Hematopoietic multipotent progenitor cell treated with erythropoietin and hydrocortisone succinate and interleukin-3 and kit ligand, for 15 days (in vitro differentiated cells): ENCODE measurements around the gene TMEM14A.
"Not testable (repeated sequence)": the region's sequence is repeated elsewhere in the genome, so short reads cannot be mapped to it uniquely, and the experiment has no call there.

Source experiments
- DNase-seq: peaks from one replicate; pipeline ENCODE4 v3.0.0-alpha.2; 2015; ENCODE audit warnings: low spot score

TMEM14A gene

DNA sequence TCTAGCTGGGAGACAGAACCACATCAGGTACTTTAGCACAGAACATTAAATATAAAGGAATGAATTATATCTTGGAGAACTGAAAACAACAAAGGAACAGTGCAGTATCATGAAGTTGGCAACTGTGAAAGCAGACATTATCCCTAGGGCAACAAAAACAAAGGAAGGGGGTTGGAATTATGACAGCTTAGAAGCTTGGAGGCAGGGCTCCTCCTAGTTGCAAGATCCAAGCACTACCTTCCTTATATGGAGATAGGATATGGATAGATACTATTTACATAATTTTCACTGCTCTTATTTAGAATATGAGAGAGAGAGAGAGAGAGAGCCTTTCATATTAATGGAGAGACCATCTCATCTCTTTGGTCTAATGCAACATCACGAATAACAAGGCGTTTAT is 27.0 kb downstream of the TMEM14A start:
- DNase-seq, result no peak

DNA sequence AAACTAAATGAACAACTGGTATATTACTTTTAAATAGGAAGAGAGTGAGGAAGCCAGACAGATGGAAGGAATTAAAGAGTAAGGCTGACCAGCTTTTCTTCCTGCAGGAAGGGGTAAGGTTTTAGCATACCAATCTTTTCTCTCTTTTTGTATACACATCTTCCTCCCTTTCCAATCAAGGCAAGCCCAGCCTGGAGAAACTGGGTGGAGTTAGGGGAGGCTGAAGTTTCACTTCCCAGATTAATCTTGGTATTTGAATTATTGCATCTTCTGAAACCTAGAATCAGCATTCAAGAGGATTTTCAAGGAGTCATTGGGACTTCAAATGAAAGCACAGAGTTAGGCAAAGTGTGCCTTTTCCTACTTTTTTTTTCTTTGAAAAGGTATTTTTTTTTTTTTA is 33.1 kb downstream of the TMEM14A start:
- no peak for DNase-seq

DNA sequence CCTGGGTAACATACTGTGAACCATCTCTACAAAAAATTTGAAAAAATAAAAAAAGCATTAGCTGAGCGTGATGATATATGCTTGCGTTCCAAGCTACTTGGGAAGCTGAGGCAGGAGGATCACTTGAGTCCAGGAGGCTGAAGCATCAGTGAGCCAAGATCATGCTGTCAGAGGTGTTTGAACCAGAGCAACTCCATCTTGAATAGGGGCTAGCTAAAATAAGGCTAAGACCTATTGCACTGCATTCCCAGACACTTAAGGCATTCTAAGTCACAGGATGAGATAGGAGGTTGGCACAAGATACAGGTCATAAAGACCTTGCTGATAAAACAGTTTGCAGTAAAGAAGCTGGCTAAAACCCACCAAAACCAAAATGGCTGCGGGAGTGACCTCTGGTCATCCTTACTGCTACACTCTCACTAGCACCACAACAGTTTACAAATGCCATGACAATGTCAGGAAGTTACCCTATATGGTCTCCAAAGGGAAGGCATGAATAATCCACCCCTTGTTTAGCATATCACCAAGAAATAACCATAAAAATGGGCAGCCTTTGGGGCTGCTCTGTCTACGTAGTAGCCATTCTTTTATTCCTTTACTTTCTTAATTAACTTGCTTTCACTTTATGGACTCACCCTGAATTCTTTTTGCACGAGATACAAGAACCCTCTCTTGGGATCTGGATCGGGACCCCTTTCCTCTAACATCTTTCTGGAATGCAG is 34.0 kb downstream of the TMEM14A start:
- DNase-seq, result not testable (repeated sequence)

DNA sequence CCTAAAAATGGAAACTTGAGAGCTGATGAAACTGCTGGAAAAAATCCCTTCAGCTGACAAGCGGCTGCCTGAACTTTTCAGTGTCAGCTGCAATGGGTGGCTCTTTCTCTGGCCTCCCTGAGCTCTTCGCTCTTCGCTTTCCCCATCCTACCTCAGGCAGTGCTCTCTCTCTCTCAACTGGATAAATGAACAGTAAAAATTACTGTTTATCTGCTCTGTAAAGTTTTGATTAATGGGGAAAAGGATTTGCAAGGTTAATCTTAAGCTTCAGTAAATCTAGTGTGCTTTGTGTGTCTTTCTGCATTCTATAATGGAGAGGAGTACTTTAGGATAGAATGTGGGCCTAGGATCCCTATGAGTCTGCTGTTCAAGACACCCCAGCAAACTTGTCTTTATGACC is 35.1 kb downstream of the TMEM14A start:
- no peak for DNase-seq

DNA sequence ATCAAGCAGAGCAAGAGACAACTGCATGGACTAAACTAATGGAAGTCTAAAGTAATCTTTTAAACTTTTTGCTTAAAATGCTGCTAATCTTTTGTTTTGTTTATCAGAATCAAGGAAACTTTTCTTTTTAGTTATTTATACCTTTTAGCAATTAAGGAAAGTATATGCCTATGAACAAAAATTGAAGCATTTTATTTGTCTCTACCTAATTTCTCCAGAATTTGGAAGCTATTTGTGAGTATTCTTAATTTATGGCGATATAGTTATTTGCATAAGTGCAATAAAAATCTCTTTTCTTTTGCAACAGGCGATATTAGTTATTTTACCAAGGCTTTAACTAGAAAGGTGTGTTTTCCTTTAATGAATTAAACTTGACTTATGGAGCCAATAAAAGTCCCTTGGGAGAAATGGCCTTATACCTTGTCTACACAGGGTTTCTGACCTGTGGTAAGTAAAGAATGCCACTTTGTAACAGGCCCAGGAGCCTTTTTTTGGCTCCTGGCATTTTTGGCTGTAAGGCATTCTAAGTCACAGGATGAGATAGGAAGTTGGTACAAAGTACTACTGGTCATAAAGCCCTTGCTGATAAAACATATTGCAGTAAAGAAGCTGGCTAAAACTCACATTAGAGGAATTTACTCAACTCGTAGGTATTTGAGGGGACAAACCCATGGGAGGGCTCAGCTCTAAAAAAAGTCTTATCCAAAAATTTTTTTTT is 37.2 kb downstream of the TMEM14A start:
- DNase-seq, result no peak

DNA sequence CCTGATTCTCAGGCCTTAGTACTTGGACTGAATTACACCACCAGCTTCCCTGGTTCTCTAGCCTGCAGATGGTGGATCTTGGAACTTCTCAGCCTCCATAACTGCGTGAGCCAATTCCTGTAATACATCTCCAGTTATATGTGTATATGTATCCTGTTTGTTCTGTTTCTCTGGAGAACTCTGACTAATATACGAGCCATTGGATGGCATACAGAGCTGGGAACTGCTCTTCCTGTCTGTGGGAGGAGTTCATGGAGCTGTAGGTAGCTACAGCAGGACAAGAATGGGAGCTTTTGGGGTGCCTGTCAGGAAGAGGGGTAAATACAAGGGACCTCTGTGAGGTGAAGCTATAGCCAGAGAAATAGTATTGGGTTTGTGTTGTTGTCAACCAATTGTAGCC is 41.2 kb downstream of the TMEM14A start:
- no peak for DNase-seq

DNA sequence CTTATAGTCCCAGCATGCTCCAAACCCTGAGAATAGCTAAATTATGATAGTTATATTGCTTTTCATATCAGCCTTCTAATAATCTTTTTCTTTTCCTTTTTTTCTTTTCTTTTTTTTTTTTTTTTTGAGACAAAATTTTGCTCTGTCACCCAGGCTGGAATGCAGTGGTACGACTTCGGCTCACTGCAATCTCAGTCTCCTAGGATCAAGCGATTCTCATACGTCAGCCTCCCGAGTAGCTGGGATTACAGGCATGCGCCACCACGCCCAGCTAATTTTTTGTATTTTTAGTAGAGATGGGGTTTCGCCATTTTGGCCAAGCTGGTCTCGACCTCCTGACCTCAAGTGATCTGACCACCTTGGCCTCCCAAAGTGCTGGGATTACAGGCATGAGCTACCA is 43.8 kb downstream of the TMEM14A start:
- DNase-seq, result not testable (repeated sequence)

DNA sequence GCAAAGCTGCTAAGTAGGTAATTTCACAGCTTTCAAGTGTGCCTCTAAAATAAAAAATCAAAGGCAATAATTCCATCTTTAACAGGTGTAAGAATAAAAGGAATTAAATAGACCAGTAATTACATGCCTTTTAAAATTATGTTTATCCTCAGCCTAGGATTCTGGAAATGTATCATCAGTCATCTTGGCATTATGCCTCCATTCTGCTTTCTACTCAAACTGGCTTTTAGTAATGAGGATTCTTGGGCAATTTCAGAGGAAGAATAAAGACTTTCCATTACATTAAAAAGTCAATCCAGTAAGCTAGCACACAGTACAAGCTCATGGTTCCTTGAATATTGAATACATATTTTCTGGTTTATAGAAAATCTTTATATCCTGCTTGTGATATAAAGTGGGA is 47.6 kb downstream of the TMEM14A start:
- no peak for DNase-seq

DNA sequence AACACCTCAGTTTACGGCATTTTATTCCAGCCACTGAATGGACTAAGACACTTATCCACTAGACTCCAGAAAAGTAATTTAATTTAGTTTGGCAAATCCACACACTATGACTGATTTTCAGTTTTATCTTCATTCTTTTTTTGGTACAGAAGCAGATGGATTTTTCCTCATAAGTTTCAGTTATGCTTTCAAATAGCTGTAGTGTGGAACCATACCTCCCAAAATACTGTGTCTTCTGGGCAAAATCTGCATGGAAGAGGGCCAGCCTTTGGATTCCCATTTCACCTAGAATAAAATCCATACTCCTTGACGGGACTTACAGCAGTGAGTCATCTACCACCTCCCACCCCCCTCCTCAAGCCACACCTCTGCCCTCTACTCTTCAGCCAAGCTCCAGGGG is 49.4 kb downstream of the TMEM14A start:
- DNase-seq, result no peak

DNA sequence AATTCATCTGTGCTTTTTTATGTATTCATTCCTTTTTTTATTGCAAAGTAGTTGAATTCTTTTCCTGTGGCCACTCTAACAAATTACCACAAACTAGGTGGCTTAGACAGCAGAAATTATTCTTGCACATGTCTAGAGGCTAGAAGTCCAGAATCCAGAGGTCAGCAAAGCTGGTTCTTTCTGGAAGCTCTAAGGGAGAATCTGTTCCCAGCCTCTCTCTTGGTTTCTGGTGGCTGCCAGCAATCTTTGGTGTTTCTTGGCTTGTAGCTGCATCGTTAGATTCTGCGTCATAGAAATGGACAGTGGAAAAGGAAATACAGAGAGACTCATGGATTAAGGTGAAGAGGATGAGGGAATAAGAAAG is 53.1 kb downstream of the TMEM14A start:
- DNase-seq, result no peak

DNA sequence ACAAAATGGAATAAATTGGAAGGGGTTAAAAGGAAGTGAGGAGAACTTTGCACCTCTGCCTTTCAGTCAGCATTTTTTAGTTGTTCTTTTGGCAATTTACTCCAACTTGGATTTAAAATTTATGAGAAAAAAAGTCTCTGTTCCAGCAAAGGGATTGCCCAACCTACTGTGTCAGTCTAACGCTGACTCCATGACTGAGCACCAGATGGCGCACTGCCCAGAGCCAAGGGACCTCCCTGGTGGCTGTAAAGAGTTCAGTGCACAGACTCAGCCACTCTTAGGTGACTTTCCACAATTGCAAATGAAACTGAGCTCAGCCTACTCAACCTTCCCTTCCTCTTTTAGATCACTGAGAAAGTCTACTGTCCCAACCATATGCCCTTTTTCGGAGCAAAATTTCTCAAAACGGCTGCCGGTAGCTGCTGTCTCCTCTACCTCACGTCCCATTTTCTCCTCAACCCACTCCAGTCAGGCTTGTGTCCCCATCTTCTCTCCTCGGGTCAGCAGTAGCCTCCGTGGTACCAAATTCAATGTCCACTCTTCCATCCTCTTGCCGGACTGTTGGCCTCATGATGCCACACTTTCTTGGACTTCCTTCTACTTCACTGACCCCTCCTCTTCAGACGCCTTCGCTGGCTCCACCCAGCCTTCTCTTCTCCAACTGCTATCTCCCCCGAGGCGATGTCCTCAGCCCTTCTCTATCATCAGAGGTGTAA is 53.7 kb downstream of the TMEM14A start:
- peak; percentile 38 for DNase-seq

DNA sequence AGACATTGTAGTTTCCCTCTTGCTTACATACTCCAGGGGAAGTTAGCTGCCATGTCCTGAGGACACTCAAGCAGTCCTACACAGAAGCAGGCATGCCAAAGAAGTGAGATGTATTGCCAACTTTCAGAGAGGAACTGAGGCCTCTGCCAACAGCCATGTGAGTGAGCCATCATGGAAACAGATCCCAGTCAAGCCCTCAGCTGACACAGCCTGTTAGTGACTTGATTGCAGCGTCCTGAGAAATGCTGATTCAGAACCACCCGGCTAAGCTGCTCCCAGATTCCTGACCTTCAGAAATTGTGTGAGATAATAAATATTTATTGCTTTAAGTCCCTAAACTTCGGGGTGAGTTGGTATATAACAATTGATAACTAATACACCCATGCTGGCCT is 54.2 kb downstream of the TMEM14A start:
- DNase-seq, result no peak

DNA sequence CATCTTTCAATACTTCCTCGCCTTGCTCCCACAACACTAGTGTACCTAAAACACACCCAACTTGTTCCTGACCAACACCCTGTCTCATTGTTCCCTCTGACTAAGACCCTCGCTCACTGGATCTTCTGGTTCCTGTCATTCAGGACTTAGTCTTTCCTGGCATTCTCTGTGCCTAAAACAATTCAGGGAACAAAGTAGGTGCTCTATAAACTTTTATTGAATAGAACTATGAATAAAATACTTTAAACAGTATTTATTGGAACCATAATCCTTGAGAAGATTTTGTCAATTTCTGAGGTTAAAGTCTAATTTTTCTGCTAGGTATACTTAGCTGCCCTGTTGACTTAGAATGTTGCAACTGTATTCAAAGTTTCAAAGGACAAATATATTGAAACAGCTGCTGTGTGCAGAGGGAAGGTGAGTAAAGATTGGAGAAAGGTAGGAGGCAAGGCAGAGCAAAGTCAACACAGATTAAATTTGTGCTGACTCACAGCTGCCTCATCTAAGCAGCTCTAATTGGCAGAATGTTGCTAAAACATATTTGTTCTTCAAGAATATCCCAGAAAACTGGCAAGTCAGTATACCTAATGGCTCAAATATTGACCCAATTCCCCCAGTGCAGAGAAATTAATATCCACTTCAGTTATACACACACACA is 54.8 kb downstream of the TMEM14A start:
- peak; percentile 4 for DNase-seq

DNA sequence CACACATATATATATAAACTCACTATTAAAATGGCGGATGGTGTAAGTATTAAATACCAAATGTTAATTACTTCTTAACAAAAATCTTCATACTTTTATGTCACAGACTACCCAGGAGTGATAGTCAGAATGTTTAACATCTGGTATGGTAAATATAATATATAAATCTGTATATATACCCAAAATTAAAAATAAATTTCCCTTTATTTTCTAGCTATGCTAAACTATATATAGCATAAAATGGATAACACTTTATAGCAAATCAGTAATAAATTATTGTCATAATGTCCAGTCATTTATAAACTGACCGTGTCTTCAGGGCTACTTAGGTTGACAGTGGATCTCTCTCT is 55.3 kb downstream of the TMEM14A start:
- no peak for DNase-seq

DNA sequence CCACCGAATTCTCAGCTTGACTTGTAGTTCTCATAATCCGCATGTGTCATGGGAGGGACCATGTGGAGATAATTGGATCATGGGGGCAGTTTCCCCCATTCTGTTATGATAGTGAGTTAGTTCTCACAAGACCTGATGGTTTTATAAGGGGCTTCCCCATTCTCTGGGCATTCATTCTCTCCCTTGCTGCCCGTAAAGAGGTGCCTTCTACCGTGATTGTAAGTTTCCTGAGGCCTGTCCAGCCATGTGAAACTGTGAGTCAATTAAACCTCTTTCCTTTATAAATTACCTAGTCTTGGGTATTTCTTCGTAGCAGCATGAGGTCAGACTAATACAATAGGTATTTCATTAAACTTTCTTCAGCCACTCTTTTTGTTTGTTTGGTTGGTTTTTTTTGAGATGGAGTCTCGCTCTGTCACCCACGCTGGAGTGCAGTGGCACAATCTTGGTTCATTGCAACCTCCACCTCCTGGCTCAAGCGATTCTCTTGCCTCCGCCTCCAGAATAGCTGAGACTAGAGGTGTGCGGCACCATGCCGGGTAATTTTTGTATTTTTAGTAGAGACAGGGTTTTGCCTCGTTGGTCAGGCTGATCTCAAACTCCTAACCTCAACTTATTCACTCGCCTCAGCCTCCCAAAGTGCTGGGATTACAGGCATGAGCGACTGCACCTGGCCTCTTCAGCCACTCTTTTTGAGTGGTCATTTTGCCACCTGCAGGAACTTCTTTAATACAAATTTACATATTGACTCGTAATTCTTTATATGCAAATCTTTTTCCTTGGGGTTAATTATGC is 56.0 kb downstream of the TMEM14A start:
- DNase-seq, result no peak

DNA sequence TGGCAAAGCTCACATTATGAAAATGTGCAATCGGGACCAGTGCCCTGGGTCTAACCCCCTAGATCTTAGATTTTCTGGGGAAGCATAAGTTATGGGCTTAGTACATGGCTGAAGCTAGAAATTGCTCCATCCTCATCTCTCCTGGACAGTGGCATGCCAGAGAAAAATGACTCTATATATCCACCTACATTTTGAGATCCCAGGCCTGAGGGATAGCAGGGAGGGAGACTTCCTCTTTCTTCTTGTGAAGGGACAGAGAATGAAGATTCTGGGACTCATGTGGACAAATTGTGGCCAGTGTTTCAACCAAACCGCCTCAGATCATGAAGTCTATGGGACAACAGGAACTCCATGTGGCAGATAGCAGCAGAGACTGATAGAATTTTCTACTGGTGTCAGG is 57.0 kb downstream of the TMEM14A start:
- DNase-seq, result no peak

DNA sequence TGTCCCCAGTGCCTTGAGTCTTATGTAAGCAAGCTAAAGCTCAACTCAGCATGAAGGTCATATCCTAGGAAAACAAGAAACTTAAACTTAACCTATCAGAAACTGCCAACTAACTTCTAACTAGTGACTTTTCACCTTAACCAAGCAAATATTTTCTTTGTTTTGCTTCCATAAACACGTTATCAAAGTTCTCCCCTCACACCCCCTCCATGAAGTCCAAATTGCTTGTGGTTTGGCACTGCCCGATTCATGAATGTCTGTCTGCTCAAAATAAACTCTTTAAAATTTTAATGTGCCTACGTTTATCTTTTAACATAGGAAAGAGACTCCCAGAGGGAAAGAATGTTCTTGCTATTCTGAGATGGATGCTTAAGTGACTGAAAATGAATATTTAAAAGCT is 57.5 kb downstream of the TMEM14A start:
- DNase-seq, result no peak

DNA sequence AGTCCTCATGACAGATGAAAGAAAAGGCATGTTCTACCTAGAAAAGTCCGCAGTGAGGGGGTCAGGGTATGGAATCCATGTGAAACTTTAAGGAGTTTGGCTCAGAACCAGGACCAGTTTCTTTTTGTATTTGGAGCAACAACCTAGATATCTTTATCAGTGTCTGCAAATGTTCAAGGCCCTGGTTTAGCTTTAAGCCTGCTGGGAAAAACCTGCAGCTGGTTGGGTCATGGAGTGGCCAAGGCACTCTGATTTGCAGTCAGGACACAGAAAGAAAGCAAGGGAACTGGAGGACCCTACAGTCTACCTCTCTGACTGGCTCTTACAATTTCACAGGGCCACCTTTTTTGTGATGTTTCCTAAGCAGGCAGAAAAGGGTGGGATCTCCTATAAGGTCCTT is 58.7 kb downstream of the TMEM14A start:
- DNase-seq, result no peak

DNA sequence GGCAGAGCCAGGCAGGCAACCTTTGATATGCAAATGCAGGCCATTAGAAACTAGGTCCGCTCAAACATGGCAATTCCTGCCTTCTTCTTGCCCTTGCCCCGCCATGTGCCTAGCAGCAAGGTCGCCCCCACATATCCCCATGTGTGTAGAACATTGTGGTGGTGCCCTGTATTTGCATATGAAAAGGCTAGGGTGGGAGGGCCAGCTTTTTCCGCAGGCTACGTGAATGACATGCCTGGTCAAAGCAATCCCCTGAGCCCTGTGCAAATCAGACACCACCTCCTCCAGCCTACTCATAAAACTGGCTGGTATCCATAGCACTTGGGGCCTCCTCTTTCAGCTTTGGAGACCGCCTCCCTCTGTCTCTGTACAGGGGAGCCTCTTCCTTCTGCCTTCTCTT is 60.8 kb downstream of the TMEM14A start:
- DNase-seq, result no peak

DNA sequence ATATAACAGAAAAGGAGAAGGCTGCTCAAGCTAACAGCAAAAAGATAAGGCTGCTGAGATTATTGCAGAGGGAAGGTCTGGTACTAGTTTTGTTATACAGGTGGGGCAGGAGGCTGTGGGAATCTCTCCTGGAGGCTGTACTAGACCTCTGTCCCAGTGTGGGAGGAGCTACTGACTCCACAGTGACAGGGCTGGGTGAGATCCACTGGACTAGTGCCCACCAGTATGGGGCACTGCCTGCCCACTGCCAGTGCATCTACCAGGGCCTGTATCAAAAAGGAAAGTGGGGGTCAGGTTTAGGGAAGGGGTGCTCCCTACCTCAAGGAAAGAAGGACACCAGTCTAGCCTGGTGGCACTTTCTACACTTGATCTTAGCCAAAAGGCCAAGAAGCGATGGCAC is 62.3 kb downstream of the TMEM14A start:
- DNase-seq, result no peak

DNA sequence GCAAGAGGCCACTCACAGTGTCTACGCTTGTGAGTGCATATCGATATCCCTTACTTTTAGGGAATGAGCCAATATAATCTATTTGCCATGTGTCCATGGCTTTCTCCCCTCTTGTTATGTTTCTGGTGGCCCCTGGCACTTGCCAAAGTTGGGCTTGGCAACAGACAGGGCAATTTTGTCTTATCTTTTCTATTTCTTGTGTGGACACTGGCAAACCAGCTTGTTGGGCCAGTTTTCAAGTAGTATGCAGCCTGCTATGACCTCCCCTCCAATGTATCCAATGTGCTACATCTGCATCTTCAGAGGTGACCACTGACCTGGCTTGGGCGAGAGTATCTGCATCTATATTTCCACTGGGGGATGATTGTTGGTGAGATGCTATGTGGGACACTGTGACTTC is 63.2 kb downstream of the TMEM14A start:
- no peak for DNase-seq

DNA sequence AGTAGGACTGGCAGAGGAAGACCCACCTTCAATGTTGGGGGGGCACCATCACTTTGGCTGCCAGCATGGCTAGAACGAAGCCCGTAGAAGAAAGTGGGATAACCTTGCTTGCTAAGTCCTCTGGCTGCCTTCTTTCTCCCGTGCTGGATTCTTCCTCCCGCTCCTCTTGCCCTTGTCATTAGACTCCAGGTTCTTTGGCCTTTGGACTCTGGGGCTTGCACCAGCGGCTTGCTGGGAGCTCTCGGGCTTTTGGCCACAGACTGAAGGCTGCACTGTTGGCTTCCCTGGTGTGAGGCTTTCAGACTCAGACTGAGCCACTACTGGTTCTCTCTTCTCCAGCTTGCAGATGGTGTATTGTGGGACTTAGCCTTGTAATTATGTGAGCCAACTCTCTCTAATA is 64.2 kb downstream of the TMEM14A start:
- no peak for DNase-seq
